Measurements from ENCODE around the gene UTP4. TPM values are rescaled to one million over a fixed set of nuclear protein-coding genes. Genes with fewer than 3 reads are reported as not detected.

The UTP4 gene
- total RNA-seq, 1 donor from 2014 or later, result 55.3 TPM

DNA sequence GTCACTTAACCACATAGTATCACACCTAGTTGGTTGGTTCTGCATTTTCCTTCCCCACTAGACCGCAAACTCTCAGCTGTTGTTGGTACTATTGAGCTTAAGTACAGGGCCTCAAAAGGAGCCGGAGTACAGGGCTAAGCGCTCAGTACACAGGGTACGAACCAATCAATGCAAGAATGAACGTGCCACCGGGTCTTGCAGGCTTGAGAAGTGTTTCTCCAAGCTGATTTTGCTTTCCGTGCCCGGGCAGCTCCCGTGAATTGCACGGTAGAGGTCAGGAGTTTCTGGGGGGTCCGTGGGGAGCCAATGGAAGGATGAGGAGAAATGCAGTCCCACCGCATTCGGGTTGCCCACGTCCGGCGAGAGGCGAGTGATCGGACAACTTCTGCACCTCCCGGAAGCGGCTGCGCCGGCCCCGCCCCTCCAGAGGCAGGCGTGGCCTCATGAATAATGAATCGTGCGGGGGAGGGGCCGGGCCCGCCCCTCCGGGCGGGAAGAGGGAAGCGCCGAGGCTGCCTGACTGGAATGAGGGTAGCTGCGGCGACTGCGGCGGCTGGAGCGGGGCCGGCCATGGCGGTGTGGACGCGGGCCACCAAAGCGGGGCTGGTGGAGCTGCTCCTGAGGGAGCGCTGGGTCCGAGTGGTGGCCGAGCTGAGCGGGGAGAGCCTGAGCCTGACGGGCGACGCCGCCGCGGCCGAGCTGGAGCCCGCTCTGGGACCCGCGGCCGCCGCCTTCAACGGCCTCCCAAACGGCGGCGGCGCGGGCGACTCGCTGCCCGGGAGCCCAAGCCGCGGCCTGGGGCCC, 54.4 kb downstream of the UTP4 start, which contains the start of gene SNTB2:
TSS of gene SNTB2 (plus strand) at position 523 of the 804 bp plus-strand sequence. CDS start at position 526, 3 bp downstream.
- H3K27ac Mint-ChIP-seq, result peak within 1 kb of the TSS; percentile 99
- H3K4me1 Mint-ChIP-seq, result peaks cover 35% of the 10 kb centered on the region
- ChIA-PET CTCF (interaction anchor here (0.8 to 1.6 kb wide), 2 partner anchors 8 to 37 kb away, joined by 3 to 6 read pairs; no protein-coding TSS in a partner anchor), POLR2A (interaction anchor here (0.6 to 2.8 kb wide), 8 partner anchors 16 to 397 kb away, joined by 3 to 20 read pairs (median 3); partner anchors contain the start of genes CHTF8, TANGO6 and UTP4)
- peaks cover 5% of the 10 kb centered on the region for H3K36me3 Mint-ChIP-seq (ENCODE audit: low read depth)
- H3K9me3 Mint-ChIP-seq, result no peaks in the 10 kb centered on the region
- intact Hi-C loops (cut with micrococcal nuclease), result loop anchor here (1.0 to 10.0 kb wide), 6 partner anchors 14 to 900 kb away; partner anchors contain the start of genes CHTF8, NQO1, UTP4 and VPS4A
- DNase-seq (peak; percentile 86), ATAC-seq (ENCODE audit: low read depth) (peak; percentile 81)
- TF ChIP-seq, protein P1, sequence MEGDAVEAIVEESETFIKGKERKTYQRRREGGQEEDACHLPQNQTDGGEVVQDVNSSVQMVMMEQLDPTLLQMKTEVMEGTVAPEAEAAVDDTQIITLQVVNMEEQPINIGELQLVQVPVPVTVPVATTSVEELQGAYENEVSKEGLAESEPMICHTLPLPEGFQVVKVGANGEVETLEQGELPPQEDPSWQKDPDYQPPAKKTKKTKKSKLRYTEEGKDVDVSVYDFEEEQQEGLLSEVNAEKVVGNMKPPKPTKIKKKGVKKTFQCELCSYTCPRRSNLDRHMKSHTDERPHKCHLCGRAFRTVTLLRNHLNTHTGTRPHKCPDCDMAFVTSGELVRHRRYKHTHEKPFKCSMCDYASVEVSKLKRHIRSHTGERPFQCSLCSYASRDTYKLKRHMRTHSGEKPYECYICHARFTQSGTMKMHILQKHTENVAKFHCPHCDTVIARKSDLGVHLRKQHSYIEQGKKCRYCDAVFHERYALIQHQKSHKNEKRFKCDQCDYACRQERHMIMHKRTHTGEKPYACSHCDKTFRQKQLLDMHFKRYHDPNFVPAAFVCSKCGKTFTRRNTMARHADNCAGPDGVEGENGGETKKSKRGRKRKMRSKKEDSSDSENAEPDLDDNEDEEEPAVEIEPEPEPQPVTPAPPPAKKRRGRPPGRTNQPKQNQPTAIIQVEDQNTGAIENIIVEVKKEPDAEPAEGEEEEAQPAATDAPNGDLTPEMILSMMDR (IDR thresholded peaks at IDR 0.05), result no peak
- H3K4me3 Mint-ChIP-seq, result peak within 1 kb of the TSS; percentile 98
- no peaks in the 10 kb centered on the region for H3K27me3 Mint-ChIP-seq

DNA sequence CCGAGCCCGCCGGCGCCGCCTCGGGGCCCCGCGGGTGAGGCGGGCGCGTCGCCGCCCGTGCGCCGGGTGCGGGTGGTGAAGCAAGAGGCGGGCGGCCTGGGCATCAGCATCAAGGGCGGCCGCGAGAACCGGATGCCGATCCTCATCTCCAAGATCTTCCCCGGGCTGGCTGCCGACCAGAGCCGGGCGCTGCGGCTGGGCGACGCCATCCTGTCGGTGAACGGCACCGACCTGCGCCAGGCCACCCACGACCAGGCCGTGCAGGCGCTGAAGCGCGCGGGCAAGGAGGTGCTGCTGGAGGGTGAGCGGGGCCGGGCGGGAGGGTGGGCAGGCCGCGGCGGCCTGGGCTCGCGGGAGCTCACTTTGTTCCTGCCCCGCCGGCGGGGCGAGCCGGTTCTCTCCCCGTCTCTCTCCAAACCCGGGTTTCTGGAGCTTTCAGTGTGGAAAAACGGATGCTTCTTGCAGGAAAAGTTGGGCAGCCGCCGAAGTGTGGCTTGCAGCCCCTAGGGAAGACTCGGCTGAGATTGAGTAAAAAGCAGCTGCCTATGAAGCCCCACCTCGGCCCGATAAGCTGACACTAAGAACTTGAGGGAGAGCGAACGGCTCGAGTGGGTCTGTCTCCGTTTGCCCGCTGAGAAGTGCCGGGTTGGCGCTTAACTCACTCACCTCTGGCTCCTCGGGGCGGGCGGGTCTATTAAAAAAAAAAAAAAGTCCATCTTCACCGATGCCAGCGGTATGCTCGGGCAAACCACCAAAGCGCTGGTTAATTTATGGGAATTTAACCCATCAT, 55.2 kb downstream of the UTP4 start:
- ChIA-PET POLR2A (interaction anchor here (0.7 to 2.8 kb wide), 13 partner anchors 8 to 951 kb away, joined by 3 to 20 read pairs (median 4); partner anchors contain the start of genes CHTF8, TANGO6 and UTP4), CTCF (interaction anchor here (0.6 to 1.8 kb wide), 3 partner anchors 32 to 38 kb away, joined by 3 to 7 read pairs (median 6); no protein-coding TSS in a partner anchor)
- Mint-ChIP-seq H3K27ac (peak overlapping the region; percentile 83), H3K4me1 (peaks cover 35% of the 10 kb centered on the region), H3K36me3 (ENCODE audit: low read depth) (peaks cover 5% of the 10 kb centered on the region), H3K9me3 (no peaks in the 10 kb centered on the region), H3K4me3 (peak overlapping the region; percentile 89), H3K27me3 (no peaks in the 10 kb centered on the region)
- DNase-seq (peak; percentile 58), ATAC-seq (ENCODE audit: low read depth) (peak; percentile 30)
- TF ChIP-seq, protein P1 (IDR thresholded peaks at IDR 0.05), result no peak
- intact Hi-C loops (cut with micrococcal nuclease), result loop anchor here (1.0 to 10.0 kb wide), 6 partner anchors 15 to 900 kb away; partner anchors contain the start of genes CHTF8, NQO1, UTP4 and VPS4A

DNA sequence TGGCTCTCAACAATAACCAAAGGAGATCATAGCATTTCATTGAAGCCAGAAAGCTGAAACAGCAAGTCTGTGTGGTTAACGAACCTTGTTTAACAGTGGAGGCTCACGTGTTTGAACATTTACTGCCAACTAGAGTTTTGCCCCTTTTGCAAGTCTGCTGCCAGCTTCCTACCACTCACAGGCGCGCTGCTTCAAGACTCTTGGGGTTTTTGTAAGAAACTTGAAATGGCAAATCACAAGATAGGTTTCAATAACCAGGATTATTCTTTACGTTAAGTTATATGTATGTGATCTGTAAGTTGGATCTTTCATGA, 55.7 kb downstream of the UTP4 start:
- DNase-seq (no peak), ATAC-seq (ENCODE audit: low read depth) (no peak)
- H3K36me3 Mint-ChIP-seq (ENCODE audit: low read depth), result peaks cover 5% of the 10 kb centered on the region
- H3K27me3 Mint-ChIP-seq, result no peaks in the 10 kb centered on the region
- intact Hi-C loops (cut with micrococcal nuclease), result loop anchor here (5.0 to 10.0 kb wide), 3 partner anchors 39 to 901 kb away; partner anchors contain the start of gene NQO1
- POLR2A ChIA-PET, result interaction anchor here (0.7 to 2.8 kb wide), 8 partner anchors 8 to 952 kb away, joined by 3 to 20 read pairs (median 6); partner anchors contain the start of genes CHTF8 and UTP4
- no peaks in the 10 kb centered on the region for H3K9me3 Mint-ChIP-seq
- TF ChIP-seq, protein P1 (IDR thresholded peaks at IDR 0.05), result no peak
- H3K4me1 Mint-ChIP-seq, result peaks cover 35% of the 10 kb centered on the region
- CTCF ChIA-PET, result interaction anchor here (0.6 to 1.8 kb wide), 2 partner anchors 32 to 38 kb away, joined by 3 to 7 read pairs; no protein-coding TSS in a partner anchor
- H3K4me3 Mint-ChIP-seq, result peak overlapping the region; percentile 89
- peak overlapping the region; percentile 83 for H3K27ac Mint-ChIP-seq

DNA sequence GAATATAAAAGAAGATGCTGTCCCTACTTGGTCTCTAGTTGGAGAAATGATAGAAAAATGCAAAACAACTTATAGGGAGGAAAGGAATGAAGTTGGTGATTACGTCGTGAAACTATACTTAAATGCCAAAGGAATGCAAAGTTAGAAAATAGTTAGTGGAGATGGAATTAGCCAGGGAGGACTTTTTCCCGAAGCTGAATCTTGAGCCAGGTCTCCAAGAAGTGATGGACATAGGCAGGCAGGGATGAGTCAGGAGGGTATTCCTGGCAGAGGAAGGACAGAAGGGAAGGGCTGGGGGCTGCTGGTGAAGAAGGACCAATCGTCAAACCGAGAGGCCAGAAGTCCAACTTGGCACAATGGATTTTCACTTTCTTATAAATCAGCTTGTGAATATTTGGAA, 56.3 kb downstream of the UTP4 start:
- intact Hi-C loops (cut with micrococcal nuclease), result loop anchor here (5.0 to 10.0 kb wide), 3 partner anchors 39 to 901 kb away; partner anchors contain the start of gene NQO1
- DNase-seq (no peak), ATAC-seq (ENCODE audit: low read depth) (no peak)
- TF ChIP-seq, protein P1 (IDR thresholded peaks at IDR 0.05), result no peak
- Mint-ChIP-seq H3K9me3 (no peaks in the 10 kb centered on the region), H3K27ac (no peak overlapping the region), H3K27me3 (no peaks in the 10 kb centered on the region), H3K4me1 (peaks cover 35% of the 10 kb centered on the region), H3K36me3 (ENCODE audit: low read depth) (peaks cover 5% of the 10 kb centered on the region), H3K4me3 (peak overlapping the region; percentile 89)
- ChIA-PET POLR2A (interaction anchor here (2.8 kb wide), 1 partner anchor 56 kb away, joined by 20 read pairs; the partner anchor contains the start of genes CHTF8 and UTP4), CTCF (interaction anchor here (1.8 kb wide), 1 partner anchor 39 kb away, joined by 7 read pairs; no protein-coding TSS in a partner anchor)
